Measurements from ENCODE around the gene PDE4B. TPM values are rescaled to one million over a fixed set of nuclear protein-coding genes. Genes with fewer than 3 reads are reported as not detected.
"Not testable (repeated sequence)": the region's sequence is repeated elsewhere in the genome, so short reads cannot be mapped to it uniquely, and the experiment has no call there.

The PDE4B gene
- total RNA-seq, 1 donor from 2014 or later, result 7.2 TPM

- Mint-ChIP-seq H3K4me1 (ENCODE audit: low read depth, unreplicated experiment) (peaks cover 2% of the 10 kb centered on the region), H3K36me3 (ENCODE audit: unreplicated experiment) (peaks cover 4% of the 10 kb centered on the region), H3K4me3 (ENCODE audit: unreplicated experiment) (no peak overlapping the region), H3K9me3 (ENCODE audit: unreplicated experiment) (no peaks in the 10 kb centered on the region), H3K27ac (ENCODE audit: unreplicated experiment) (no peak overlapping the region), H3K27me3 (ENCODE audit: unreplicated experiment) (no peaks in the 10 kb centered on the region)
- DNase-seq, result no peak
- TF ChIP-seq CTCF (IDR thresholded peaks at IDR 0.05; ENCODE audit: partially characterized antibody, unreplicated experiment), result no peak
Observed at GRCh38 chr1:65844296-65844695, 51.6 kb downstream of the PDE4B start.

GRCh38 chr1:65844821-65845534 is 52.3 kb downstream of the PDE4B start:
- no peak for DNase-seq
- TF ChIP-seq CTCF (IDR thresholded peaks at IDR 0.05; ENCODE audit: partially characterized antibody, unreplicated experiment), result no peak
- Mint-ChIP-seq H3K27ac (ENCODE audit: unreplicated experiment) (no peak overlapping the region), H3K4me3 (ENCODE audit: unreplicated experiment) (no peak overlapping the region), H3K27me3 (ENCODE audit: unreplicated experiment) (no peaks in the 10 kb centered on the region), H3K4me1 (ENCODE audit: low read depth, unreplicated experiment) (peaks cover 2% of the 10 kb centered on the region), H3K36me3 (ENCODE audit: unreplicated experiment) (peaks cover 4% of the 10 kb centered on the region), H3K9me3 (ENCODE audit: unreplicated experiment) (no peaks in the 10 kb centered on the region)

- Mint-ChIP-seq H3K4me1 (ENCODE audit: low read depth, unreplicated experiment) (peaks cover 2% of the 10 kb centered on the region), H3K27ac (ENCODE audit: unreplicated experiment) (no peak overlapping the region), H3K4me3 (ENCODE audit: unreplicated experiment) (no peak overlapping the region), H3K36me3 (ENCODE audit: unreplicated experiment) (peaks cover 9% of the 10 kb centered on the region), H3K27me3 (ENCODE audit: unreplicated experiment) (no peaks in the 10 kb centered on the region), H3K9me3 (ENCODE audit: unreplicated experiment) (no peaks in the 10 kb centered on the region)
- DNase-seq, result no peak
- TF ChIP-seq CTCF (IDR thresholded peaks at IDR 0.05; ENCODE audit: partially characterized antibody, unreplicated experiment), result no peak
Observed at GRCh38 chr1:65845535-65846060, 52.9 kb downstream of the PDE4B start.

GRCh38 chr1:65846866-65847265 is 54.2 kb downstream of the PDE4B start:
- no peak for TF ChIP-seq CTCF (IDR thresholded peaks at IDR 0.05; ENCODE audit: partially characterized antibody, unreplicated experiment)
- H3K4me3 Mint-ChIP-seq (ENCODE audit: unreplicated experiment), result no peak overlapping the region
- peaks cover 11% of the 10 kb centered on the region for H3K36me3 Mint-ChIP-seq (ENCODE audit: unreplicated experiment)
- no peak for DNase-seq
- H3K27me3 Mint-ChIP-seq (ENCODE audit: unreplicated experiment), result no peaks in the 10 kb centered on the region
- no peak overlapping the region for H3K27ac Mint-ChIP-seq (ENCODE audit: unreplicated experiment)
- peaks cover 2% of the 10 kb centered on the region for H3K4me1 Mint-ChIP-seq (ENCODE audit: low read depth, unreplicated experiment)
- H3K9me3 Mint-ChIP-seq (ENCODE audit: unreplicated experiment), result no peaks in the 10 kb centered on the region

- DNase-seq, result no peak
- H3K4me1 Mint-ChIP-seq (ENCODE audit: low read depth, unreplicated experiment), result no peaks in the 10 kb centered on the region
- no peak overlapping the region for H3K4me3 Mint-ChIP-seq (ENCODE audit: unreplicated experiment)
- no peak for TF ChIP-seq CTCF (IDR thresholded peaks at IDR 0.05; ENCODE audit: partially characterized antibody, unreplicated experiment)
- no peaks in the 10 kb centered on the region for H3K9me3 Mint-ChIP-seq (ENCODE audit: unreplicated experiment)
- H3K36me3 Mint-ChIP-seq (ENCODE audit: unreplicated experiment), result peaks cover 11% of the 10 kb centered on the region
- H3K27me3 Mint-ChIP-seq (ENCODE audit: unreplicated experiment), result no peaks in the 10 kb centered on the region
- H3K27ac Mint-ChIP-seq (ENCODE audit: unreplicated experiment), result no peak overlapping the region
Observed at GRCh38 chr1:65850281-65850680, 57.6 kb downstream of the PDE4B start.

- H3K9me3 Mint-ChIP-seq (ENCODE audit: unreplicated experiment); H3K4me1 Mint-ChIP-seq (ENCODE audit: low read depth, unreplicated experiment); H3K27ac Mint-ChIP-seq (ENCODE audit: unreplicated experiment); H3K4me3 Mint-ChIP-seq (ENCODE audit: unreplicated experiment); DNase-seq; H3K27me3 Mint-ChIP-seq (ENCODE audit: unreplicated experiment): not testable (repeated sequence)
- peaks cover 11% of the 10 kb centered on the region for H3K36me3 Mint-ChIP-seq (ENCODE audit: unreplicated experiment)
Observed at GRCh38 chr1:65856591-65856990, 63.9 kb downstream of the PDE4B start.

All from glutamatergic neuron (in vitro differentiated cells).